HG02571 (cell line): Measurements from ENCODE around the gene SLC28A1.

Experiments
- ATAC-seq: cut with Tn5 transposase; IDR thresholded peaks from one replicate; pipeline ENCODE4 v1.9.1; 2021; ENCODE audit warnings: mild to moderate bottlenecking, moderate library complexity; ENCODE audit not compliant: unreplicated experiment

The SLC28A1 gene

DNA sequence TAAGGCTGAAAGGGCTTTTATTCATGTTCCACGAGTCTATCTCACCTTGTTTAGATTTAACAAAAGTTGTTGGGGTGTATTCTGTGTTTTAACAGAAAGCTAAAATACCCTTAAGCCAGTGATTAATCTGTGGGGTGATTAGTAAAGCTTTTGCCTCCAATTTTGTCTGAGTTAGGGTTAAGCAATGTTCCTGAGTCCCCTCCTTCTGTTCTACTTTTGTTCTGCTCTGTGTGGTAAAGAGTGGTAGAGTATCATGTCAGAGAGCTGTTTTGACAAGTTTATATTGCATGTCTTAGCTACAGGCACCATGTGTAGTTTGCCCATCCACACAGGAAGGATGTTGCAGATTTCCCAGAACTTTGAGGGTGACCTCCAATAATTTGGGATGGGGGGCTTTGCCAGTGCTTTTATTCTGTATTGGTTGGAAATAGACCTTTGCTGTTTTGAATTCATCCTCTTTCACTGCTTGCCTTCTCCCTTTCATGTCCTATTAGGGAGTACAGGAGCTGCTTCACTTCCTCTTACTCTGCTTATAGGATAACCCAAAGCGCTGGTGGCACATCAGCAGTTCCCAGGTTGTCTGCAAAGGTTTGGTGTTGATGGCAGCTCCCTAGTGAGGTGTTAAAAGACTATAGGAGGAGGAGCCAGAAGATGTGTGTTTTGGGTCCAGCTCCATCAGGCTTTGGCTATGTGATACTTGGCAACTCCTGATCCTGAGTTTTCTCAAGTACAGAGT is 104.6 kb downstream of the SLC28A1 start:
- ATAC-seq: no peak

DNA sequence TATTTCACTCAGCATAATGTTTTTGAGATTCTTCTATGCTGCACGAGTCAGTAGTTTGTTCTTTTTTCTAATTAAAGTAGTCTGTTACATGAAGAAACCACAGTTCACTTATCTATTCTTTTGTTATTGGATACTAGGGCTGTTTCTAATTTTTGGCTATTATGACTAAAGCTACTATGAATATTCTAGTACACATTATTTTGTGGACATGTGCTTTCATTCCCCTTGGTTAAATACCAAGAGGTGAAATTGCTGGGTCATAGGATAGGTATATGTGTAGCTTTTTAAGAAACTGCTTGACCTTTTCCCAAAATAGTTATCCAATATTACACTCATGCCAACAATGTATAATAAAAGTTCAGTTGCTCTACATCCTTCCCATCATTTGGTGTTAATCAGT is 106.0 kb downstream of the SLC28A1 start:
- ATAC-seq: no peak

- ATAC-seq: no peak
These were observed 106.7 kb downstream of the SLC28A1 start for GRCh38 chr15:84991014-84991712.

DNA sequence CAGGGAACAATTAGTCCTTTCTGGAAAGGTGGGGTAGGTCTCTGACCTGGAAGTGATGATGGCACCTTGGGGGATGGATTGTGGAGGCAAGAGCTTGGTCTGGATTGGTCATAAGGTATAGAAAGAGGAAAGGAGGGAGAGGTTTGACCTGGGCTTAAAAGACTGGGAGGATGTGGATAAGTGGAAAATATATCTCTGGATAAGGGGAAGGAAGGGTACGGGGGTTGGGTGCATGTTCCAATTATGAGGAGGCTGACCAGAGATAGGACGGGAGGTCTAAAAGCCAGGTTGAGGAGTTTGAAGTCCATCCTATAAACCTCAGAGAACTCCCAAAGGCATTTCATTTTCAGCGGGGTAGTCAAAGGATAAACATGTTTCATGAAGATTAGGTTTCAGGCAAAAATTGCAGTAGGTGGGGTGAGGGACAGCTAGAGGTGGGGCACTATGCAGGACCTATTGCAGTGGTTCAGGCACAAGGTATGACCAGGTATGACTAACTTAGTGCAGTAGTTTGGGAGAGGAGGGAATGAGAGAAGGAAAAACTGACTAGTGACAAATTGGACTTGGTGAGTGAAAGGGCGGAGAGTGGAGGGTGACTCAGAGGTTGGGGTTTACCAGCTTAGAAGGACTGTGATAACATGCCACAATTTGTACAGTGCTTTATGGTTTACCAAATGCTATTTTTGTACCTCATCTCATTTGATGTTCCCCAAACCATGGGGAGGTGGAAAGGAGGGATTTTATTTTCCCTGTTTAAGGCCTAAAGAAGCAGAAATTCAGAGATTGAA is 107.9 kb downstream of the SLC28A1 start:
- no peak for ATAC-seq
